Endothelial cell (in vitro differentiated cells): ENCODE data around the gene WIPF1. TPM values are rescaled to one million over a fixed set of nuclear protein-coding genes. Genes with fewer than 3 reads are reported as not detected.

Source experiments
- DNase-seq: peaks from one replicate; pipeline ENCODE4 v3.0.0; 2021; ENCODE audit warnings: low spot score
- H3K27ac Mint-ChIP-seq: one replicate; pipeline ENCODE4 v1.8.0; 2021; ENCODE audit warnings: mixed read lengths, inconsistent platforms; ENCODE audit not compliant: unreplicated experiment
- H3K27me3 Mint-ChIP-seq: one replicate; pipeline ENCODE4 v1.8.0; 2021; ENCODE audit warnings: mild to moderate bottlenecking, moderate library complexity, mixed read lengths, inconsistent platforms; ENCODE audit not compliant: unreplicated experiment
- H3K36me3 Mint-ChIP-seq: one replicate; pipeline ENCODE4 v1.8.0; 2021; ENCODE audit warnings: mild to moderate bottlenecking, low read depth, mixed read lengths, inconsistent platforms; ENCODE audit not compliant: unreplicated experiment
- H3K4me1 Mint-ChIP-seq: one replicate; pipeline ENCODE4 v1.8.0; 2021; ENCODE audit warnings: mild to moderate bottlenecking, mixed read lengths, inconsistent platforms; ENCODE audit not compliant: unreplicated experiment
- H3K4me3 Mint-ChIP-seq: one replicate; pipeline ENCODE4 v1.8.0; 2021; ENCODE audit warnings: mild to moderate bottlenecking, mixed read lengths, inconsistent platforms; ENCODE audit not compliant: unreplicated experiment
- H3K9me3 Mint-ChIP-seq: one replicate; pipeline ENCODE4 v1.8.0; 2021; ENCODE audit warnings: mixed read lengths, inconsistent platforms; ENCODE audit not compliant: unreplicated experiment
- CTCF ChIP-seq: fragments of 200-600 bp; sonication (generic); IDR thresholded peaks from one replicate; pipeline ENCODE4 v1.5.0; 2021; ENCODE audit warnings: antibody characterized with exemption; ENCODE audit not compliant: unreplicated experiment
- total RNA-seq: library from RNA; stranded (reverse); fragmentation: NEBNext Ultra II Directional; extraction: Animal tissue kit (Norgen Biotek cat#: 25700); gene quantifications from one replicate; pipeline ENCODE4 v1.2.1, GENCODE V29; 2021; ENCODE audit not compliant: unreplicated experiment

Gene WIPF1
- total RNA-seq, 1 donor from 2014 or later, result 62.8 TPM

- Mint-ChIP-seq H3K27me3 (peaks cover 8% of the 10 kb centered on the region), H3K4me1 (no peaks in the 10 kb centered on the region), H3K4me3 (no peak overlapping the region), H3K9me3 (no peaks in the 10 kb centered on the region), H3K27ac (no peak overlapping the region), H3K36me3 (peaks cover 4% of the 10 kb centered on the region)
- TF ChIP-seq CTCF, result no peak
- DNase-seq, result no peak
Measured at GRCh38 chr2:174518395-174518794, 79.2 kb downstream of the WIPF1 start.

- Mint-ChIP-seq H3K9me3 (no peaks in the 10 kb centered on the region), H3K4me3 (no peak overlapping the region), H3K27me3 (peaks cover 8% of the 10 kb centered on the region), H3K36me3 (peaks cover 4% of the 10 kb centered on the region), H3K4me1 (no peaks in the 10 kb centered on the region), H3K27ac (no peak overlapping the region)
- TF ChIP-seq CTCF, result no peak
- no peak for DNase-seq
Measured at GRCh38 chr2:174516501-174517378, 80.9 kb downstream of the WIPF1 start.

GRCh38 chr2:174512345-174512744, 85.3 kb downstream of the WIPF1 start:
- H3K27me3 Mint-ChIP-seq, result peaks cover 4% of the 10 kb centered on the region
- no peaks in the 10 kb centered on the region for H3K4me1 Mint-ChIP-seq
- H3K4me3 Mint-ChIP-seq, result no peak overlapping the region
- no peak for TF ChIP-seq CTCF
- no peak overlapping the region for H3K27ac Mint-ChIP-seq
- no peak for DNase-seq
- peaks cover 14% of the 10 kb centered on the region for H3K36me3 Mint-ChIP-seq
- H3K9me3 Mint-ChIP-seq, result peaks cover 8% of the 10 kb centered on the region

GRCh38 chr2:174511580-174512260, 85.9 kb downstream of the WIPF1 start:
- Mint-ChIP-seq H3K9me3 (peaks cover 8% of the 10 kb centered on the region), H3K4me3 (no peak overlapping the region), H3K4me1 (no peaks in the 10 kb centered on the region), H3K27ac (no peak overlapping the region), H3K36me3 (peaks cover 14% of the 10 kb centered on the region), H3K27me3 (peaks cover 4% of the 10 kb centered on the region)
- DNase-seq, result no peak
- TF ChIP-seq CTCF, result no peak
